H1 (cell line): ENCODE data around the gene TAF10. TPM values are rescaled to one million over a fixed set of nuclear protein-coding genes. Genes with fewer than 3 reads are reported as not detected.

Experiments
- CREB1 ChIP-seq: IDR thresholded peaks from 2 replicates; pipeline ENCODE4 v1.6.1; 2012; ENCODE audit warnings: inconsistent platforms
- CTBP2 ChIP-seq: IDR thresholded peaks from 2 replicates; pipeline ENCODE4 v1.7.0; 2011; ENCODE audit warnings: borderline replicate concordance, mild to moderate bottlenecking, moderate library complexity, mixed read lengths, low read length; ENCODE audit not compliant: insufficient read depth, insufficient read length
- HDAC6 ChIP-seq: IDR thresholded peaks from one replicate; pipeline ENCODE4 v1.7.1; 2012; ENCODE audit warnings: low read depth, mild to moderate bottlenecking, inconsistent platforms, low read length, moderate library complexity
- SIN3A ChIP-seq, 2 experiments: IDR thresholded peaks in 1 of 2; conservative IDR thresholded peaks in 1 of 2; 2 replicates each; pipeline ENCODE4 v1.6.1; 2011 to 2012; ENCODE audit warnings: low read length in 2 of 2, improper control_type of control experiment in 1 of 2, low read depth in 1 of 2, mild to moderate bottlenecking in 1 of 2
- SIX5 ChIP-seq: IDR thresholded peaks from 2 replicates; pipeline ENCODE4 v1.6.1; 2011; ENCODE audit warnings: mild to moderate bottlenecking, low read depth, low read length
- TEAD4 ChIP-seq: IDR thresholded peaks from 2 replicates; pipeline ENCODE4 v1.6.1; 2012; ENCODE audit warnings: low read depth, low read length, inconsistent platforms, mixed read lengths
- polyA plus RNA-seq, 7 experiments: library from polyadenylated mRNA; depleted of rRNA in 3 of 7; stranded (reverse) in 5 of 7; unstranded in 2 of 7; fragments of >200 nt in 5 of 7; fragments of 200-250 nt in 2 of 7; gene quantifications; 1 replicate in 5 of 7; 2 replicates in 1 of 7; 4 replicates in 1 of 7; pipeline versions ENCODE4 v1.2.1 to v1.2.3, GENCODE V29; 2011 to 2013; ENCODE audit warnings: missing spikeins in 2 of 7, mixed read lengths in 2 of 7
- total RNA-seq: library from RNA; stranded (reverse); fragmentation: NEBNext Ultra II Directional; extraction: Animal tissue kit (Norgen Biotek cat#: 25700); gene quantifications from 2 replicates; pipeline ENCODE4 v1.2.1, GENCODE V29; 2021

Gene TAF10
- total and polyA plus RNA-seq, 2 of the 8 experiments (the other 6 are each of a cell fraction or from before 2014, with no cell fraction given): 128 to 213 TPM

- no peak for TF ChIP-seq HDAC6
- no peak for TF ChIP-seq SIX5
- no peak for TF ChIP-seq TEAD4
- TF ChIP-seq SIN3A (conservative IDR thresholded peaks at IDR 0.05 in 1 of 2, IDR thresholded peaks at IDR 0.05 in 1 of 2; ENCODE audit: low read depth in 1 of 2, low read length in 2 of 2): no peak
- TF ChIP-seq CREB1: no peak
- TF ChIP-seq CTBP2: no peak
- TF ChIP-seq, all 59 proteins: peak for 0
These were observed 48.3 kb downstream of the TAF10 start (continued) for GRCh38 chr11:6563667-6564066.
